ENCODE results near the gene ULBP2.
A peak's percentile ranks its signal among the peaks of the same experiment; 100 is the strongest.
"Not testable (repeated sequence)": the region's sequence is repeated elsewhere in the genome, so short reads cannot be mapped to it uniquely, and the experiment has no call there.

ULBP2 gene

DNA sequence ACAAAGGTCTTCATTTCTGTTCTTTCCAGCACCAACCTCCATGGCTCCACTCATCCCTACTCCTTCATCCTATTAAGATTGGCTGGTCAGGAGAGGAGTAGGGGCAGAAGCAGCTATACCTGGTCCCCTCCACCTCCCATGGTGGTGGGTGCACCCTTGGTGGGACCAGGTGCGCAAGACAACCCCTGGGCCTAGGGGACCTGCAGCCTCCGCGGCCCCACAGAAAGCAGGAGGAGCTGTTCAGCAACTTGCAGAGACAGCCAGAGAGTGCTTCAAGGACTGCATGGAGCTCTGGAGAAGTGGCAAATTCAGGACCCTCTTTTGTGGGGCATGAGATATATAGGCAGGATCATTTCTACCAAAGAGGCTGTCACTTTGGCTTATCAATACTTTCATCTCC lies 9.8 kb downstream of the ULBP2 start:
- DNase-seq (ENCODE audit: low read depth) = no peak

DNA sequence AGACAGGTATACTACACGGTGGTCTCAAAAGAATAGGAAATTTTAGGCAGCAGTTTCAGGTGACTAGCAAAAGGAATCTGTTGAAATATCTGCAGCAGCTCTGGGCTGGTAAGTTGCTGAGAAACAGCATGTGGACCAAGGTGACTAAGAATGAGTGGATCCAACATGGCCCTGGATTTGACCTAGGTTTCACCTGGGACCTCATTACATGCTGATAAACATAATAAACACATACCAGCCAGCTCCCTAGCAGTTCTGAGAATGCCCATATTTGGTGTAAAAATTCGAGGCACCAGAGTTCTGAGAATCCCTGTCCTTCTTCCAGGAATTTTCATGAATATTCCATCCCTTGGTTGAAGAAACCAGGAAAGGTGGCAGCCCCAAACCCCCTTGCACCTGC lies 11.6 kb downstream of the ULBP2 start:
- not testable (repeated sequence) for DNase-seq (ENCODE audit: low read depth)

DNA sequence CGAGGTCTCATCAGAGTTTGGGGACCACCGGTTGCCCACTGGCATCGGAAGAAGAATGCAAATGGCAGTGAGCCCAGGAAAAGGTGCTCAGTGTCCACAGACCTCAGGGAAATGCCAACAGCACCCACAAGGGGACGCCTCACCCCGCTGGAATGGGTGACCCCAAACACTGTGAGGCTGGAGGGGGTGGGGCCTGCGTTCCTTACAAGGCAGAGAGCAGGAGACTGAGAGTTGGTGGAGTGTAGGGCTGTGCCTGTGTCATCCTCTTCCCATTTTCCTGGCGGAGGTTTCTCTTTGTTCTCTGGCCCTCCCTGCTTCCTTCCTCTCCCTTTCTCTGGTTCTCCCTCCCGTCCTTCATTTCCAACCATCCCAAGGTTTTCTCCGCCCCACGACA lies 12.1 kb downstream of the ULBP2 start:
- DNase-seq (ENCODE audit: low read depth) = not testable (repeated sequence)

DNA sequence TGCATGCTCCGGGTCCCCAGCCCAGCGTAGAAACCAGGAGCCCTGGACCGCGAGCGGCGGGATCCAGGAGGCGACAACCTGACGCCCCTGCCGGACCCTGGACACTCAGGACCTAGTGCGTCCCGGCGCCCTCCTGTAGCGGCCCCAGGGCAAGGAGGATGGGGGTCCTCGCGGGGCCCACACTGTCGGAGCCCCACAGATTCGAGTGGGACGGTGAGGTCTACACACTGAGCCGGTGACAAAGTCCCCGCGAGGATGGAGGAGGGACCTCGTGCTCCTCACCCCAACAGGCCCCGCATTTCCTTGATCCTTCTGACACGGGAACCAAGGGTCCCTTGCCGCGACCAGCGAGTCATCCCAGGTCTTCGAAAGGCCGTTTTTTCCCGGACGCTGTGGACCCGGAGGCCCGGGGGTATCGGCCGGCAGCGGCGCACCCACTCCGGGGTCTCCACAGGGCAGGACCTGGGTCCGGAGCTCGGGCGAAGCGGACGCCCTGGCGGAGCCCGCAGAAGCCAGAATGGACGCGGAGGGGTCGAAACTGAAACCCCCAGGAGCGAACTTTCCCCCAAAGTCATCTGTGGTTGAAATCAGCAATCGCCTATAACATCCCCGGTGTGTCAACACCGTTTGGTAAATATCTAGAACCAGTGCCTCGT lies 12.6 kb downstream of the ULBP2 start:
- not testable (repeated sequence) for DNase-seq (ENCODE audit: low read depth)

DNA sequence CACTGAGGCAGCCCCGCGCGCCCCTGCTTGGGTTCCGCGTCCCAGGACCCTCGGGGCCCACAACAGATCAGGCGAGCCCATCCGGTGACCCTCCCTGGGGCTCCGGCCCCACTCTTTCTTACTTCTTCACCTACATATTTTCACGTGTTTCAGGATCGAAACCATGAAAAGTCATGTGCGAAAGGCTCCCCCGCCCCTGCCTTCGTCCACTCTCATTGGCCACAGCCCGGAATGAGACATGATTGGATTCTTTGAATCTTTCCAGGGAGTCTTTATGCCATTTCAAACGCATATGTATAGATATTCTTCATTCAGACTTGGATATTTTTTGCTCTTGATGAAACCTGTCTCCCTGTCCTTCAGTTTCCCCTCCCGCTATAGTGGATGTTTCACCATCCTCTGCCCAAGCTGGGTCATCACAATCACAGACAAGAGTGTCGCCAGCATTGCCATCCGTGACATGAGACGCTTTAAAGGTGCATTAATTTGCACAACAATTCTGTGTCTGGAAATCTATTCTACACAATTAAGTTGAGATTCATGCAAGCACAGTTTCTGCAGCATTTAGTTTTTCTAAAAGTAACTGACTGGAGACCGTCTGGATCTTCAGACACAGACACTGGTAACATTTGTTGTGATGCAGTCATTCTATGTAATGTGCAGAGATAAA lies 13.3 kb downstream of the ULBP2 start:
- DNase-seq (ENCODE audit: low read depth) = not testable (repeated sequence)

DNA sequence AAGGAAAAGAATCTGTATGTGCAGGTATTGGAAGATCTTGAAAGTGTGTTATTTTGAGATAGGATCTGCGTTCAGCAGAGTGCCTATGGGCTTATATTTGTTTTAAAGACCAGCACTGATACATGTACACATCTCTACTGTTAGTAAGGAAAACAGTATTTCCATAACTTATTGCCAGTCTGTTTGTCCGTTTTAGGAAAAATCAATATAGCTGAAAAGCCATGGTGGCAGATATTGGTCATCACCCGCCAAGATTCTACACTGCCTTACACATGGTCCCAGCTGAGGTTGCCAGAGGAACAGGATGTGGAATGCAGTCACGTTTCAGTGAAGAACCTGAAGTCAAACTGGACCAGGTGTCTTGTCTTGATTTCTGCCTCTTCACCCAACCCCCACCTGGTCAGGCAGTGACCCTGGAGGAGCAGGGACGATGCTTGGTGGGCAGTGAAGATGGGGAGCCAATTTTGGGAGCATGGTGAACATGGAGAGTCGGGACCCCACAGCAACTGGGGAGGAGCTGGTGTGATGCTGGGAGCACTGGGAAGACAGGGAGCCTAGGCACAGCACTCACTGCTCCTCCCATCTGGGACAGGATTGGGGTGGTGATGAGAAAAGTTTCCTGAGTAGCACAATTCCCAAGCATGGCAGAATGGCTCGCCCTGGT lies 14.0 kb downstream of the ULBP2 start:
- DNase-seq (ENCODE audit: low read depth) = not testable (repeated sequence)

DNA sequence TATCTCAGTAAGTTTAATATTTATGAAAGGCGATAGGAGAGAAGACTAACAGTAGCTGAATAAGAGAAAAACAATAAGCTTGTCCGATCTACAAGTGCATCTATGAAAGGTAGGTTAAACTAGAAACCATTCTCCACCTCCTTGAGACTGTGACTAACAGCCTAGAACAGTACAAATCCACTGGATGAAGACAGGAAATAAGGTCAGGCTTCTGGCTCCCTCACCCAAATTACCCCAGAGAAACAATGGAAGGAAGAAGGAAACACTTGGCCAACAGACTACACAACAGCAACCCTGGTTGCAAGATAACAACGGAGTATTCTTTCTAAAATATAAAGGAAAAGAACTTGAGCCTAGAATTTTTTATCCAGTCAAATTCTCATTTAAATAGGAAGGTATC lies 16.3 kb downstream of the ULBP2 start:
- DNase-seq (ENCODE audit: low read depth) = not testable (repeated sequence)

DNA sequence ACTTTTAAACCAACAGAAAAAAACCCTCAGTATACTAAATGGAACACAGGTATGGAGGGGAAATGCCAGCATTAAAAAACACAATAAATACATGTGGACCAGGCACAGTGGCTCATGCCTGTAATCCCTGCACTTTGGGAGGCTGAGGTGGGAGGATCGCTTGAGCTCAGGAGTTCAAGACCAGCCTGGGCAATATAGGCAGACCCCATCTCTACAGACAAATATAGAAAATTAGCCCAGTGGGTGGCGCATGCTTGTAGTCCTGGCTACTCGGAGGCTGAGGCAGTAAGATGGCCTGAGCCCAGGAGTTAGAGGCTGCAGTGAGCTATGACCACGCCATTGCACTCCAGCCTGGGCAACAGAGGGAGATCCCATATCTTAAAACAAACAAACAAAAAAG lies 18.0 kb downstream of the ULBP2 start:
- not testable (repeated sequence) for DNase-seq (ENCODE audit: low read depth)

DNA sequence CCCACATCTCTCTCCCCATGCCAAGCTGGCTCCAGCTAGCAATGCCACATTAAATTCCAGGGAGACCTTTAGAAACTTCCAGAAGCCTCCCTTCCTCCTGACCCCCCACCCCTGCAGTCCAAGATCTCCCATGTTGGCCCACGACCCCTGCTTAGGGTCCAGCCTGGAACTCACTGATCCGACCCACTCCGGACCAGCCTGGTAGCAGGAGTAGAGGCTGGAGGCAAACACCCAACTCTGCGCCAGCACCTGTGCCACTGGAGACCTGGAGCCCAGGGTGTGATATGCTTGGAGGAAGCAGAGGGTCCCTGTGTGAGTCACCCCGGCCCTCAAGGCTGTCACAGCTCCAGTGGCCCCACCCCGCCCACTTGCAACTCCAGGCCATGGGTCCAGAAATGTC lies 18.7 kb downstream of the ULBP2 start:
- DNase-seq (ENCODE audit: low read depth) = no peak

DNA sequence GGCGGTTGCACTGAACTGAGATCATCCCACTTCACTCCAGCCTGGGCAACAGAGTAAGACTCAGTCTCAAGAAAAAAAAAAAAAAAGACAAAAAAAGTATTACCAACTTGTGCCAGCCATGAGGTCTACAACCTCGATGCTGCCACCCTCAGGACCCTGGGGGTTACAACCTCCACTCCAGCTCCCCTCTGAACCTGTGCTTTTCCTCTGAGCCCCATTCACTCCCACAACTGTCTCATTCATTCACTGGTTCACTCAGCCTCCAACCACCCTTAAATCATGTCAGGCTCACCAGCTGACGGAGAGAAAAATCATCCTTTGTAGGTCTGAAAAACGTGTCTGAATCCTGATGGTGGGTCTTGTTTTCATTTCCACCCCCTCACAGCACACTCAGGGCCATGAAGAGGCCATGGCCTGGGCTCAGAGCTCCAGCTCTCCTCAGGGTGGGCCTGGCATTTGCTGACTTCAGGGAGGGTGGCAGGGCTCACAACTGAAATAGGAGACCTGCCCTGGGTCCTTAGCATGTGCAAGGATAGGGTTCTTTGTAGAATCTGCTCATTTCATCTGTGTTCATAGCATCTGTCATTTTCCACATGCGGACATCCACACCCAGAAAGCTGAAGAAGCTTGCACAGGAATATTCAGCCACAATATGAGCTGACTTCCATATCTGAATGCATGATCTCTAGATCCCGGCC lies 20.1 kb downstream of the ULBP2 start:
- DNase-seq (ENCODE audit: low read depth) = no peak

DNA sequence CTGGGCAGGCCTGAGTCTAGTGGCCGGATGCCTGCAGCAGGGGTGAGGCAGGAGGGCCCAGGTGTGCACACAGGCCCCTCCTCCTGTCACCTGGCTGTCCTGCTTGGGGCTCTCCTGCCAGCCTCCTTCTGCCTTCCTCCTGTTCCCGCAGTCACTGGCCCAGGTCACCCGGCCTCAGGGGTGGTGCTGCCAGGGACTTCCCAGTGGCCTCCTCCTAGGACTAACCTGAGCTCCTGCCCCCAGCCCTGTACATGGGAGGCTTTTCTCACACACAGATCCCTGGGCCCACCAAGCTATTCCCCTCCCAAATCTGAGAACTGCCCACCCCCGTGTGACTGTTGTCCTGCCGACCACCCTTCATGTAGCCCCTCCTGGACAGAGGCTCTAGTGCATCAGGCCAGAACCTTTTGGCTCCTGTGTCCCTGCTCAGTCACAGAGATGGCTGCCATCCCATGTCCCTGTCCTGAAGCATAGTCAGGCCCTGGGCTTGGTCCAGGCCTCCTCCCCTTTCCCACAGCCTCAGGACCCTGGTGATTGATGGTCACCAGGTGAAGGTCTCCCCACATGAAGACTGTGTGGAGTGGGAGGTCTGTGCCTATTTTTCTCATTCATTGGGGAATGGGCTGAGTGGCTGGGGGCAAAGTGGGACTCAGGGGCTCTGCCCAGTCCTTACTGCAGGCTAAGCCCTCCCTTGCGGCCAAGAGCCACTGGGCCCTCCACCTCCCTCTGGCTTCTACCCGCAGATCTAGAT lies 20.8 kb downstream of the ULBP2 start:
- no peak for DNase-seq (ENCODE audit: low read depth)

DNA sequence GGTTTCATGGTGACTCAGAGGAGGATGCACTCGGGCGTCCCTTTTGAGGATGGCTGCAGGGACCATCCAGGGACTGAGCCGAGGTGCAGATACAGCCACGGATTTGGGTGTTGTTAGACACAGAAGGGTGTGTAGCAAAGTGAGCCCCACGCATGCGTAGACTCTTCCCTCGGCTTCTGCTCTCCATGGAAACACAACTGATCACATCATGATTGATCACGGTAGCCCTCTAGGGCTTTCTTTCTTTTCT lies 21.3 kb downstream of the ULBP2 start:
- no peak for DNase-seq (ENCODE audit: low read depth)

DNA sequence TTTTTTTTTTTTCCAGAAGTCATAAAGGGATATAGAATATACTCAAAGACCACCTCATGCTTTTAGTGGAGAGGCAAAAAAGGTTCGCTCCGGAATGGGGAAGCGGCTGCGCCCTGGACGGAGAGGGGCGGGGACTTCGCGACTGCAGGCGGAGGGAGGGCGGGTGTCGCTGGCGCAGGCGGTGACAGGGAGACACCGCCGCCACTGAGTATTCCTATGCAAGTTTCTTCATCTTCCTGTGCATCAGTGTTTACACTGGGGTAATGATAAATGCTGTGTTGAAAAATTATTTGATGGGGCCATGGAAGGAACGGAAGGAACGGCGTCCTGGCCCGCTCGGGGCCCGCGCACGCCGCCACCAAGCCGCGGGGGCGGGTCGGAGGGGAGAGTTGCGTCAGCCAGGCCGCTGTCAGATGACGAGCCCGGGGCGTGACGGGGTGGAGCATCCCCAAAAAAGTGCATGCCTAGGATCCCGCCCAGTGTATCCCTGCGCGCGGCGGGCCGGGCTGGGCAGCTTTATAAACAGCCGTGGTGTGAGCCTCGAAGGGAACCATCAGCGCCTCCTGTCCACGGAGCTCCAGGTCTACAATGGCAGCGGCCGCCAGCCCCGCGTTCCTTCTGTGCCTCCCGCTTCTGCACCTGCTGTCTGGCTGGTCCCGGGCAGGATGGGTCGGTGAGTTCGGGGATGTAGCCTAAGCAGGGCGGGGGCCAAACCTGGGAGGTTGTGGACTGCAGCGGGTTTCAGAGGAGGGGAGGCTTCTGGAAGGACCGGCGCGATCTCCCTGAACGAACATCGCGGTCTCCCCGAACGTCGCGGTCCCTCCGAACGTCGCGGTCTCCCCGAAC lies 21.9 kb downstream of the ULBP2 start, which contains the start of gene ULBP1:
TSS of gene ULBP1 (plus strand) at position 482 of the 846 bp plus-strand sequence. CDS start at position 589, 107 bp downstream.
- DNase-seq (ENCODE audit: low read depth) = peak; percentile 61

DNA sequence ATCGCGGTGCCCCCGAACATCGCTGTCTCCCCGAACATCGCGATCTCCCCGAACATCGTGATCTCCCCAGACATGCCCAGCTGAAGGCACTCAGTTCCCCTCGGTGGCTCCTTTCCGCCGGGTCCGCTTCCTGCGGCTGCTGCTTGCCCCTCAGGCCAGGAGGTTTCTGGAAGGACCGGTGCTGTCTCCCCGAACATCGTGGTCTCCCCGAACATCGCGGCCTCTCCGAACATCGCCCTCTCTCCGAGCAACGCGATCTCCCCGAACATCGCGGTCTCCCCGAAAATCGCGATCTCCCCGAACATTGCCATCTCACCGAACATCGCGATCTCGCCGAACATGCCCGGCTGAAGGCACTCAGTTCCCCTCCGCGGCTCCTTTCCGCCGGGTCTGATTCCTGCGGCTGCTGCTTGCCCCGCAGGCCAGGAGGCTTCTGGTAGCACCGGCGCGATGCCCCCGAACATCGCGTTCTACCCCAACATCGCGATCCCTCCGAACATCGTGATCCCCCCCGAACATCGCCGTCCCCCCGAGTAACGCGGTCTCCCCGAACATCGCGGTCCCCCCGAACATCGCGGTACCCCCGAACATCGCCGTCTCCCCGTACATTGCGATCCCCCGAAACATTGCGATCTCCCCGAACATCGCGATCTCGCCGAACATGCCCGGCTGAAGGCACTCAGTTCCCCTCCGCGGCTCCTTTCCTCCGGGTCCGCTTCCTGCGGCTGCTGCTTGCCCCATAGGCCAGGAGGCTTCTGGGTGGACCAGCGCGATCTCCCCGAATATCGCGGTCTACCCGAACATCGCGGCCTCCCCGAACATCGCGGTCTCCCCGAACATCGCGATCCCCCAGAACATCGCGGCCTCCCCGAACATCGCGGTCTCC lies 22.7 kb downstream of the ULBP2 start:
- no peak for DNase-seq (ENCODE audit: low read depth)

DNA sequence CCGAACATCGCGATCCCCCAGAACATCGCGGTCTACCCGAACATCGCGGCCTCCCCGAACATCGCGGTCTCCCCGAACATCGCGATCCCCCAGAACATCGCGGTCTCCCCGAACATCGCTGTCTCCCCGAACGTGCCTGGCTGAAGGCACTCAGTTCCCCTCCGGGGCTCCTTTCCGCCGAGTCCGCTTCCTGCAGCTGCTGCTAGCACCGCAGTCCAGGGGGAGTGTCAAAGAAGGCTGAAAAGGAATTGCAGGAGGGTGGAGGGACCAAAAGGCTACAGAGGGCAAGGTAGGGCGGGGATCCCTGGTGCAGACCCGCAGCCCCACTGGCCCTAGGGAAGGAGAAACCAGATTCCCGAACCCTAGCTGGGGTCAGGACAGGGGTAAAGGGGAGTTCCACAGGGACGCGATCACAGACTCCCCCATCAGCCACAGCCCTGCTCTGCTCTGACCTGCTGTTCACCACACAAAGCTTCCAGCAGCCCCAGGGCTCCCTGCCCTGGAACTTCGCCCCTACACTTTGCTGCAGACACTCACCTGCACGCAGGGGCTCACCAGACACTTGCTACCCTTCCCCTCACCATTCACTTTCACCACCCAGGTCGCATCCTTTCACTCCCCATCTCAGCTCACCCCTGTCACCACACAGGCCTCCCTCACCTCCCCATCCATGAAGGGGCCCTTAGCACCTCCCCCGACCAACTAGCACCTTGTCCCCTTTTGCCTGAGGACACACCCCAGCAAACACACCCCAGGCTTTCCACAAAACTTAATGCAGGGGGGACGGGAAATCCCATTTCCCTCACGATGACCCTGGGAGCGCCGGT lies 23.6 kb downstream of the ULBP2 start:
- DNase-seq (ENCODE audit: low read depth) = no peak

DNA sequence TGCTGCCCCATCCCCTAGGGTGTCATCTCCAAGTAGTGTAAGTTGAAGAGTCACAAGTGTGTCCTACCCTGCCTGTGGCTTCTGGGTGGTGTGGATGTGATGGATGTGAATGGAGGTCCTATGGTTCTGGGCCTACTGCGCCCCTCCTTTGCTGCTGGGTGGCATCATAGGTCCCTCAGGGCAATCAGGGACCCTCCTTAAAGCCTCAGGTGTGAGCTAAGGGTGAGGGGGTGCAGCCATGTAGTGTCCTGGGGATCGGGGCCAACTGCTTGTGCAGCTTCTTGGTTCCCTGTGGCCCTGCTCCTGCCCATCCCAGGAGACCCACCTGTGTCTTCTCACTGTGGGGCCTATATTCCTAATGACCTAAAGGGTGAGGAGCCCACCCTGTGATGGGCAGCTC lies 24.5 kb downstream of the ULBP2 start:
- not testable (repeated sequence) for DNase-seq (ENCODE audit: low read depth)

DNA sequence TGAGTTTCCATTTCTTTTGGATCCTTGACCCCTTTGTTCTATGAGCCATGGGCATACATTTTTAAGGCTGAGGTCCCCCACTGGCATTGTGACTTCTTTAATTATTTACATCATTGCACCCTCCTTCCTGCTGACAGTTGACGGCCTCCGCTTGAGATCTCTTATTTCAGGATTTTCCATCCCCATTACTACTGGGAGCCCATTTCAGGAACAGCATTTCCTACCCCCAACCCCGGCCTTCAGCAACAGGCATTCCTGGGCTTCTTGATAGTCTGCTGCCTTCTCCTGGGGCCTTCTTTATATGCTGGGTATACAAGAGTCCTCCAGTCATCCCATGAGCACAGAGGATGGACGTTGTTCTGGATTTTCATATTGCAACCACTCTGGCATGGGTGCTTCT lies 25.8 kb downstream of the ULBP2 start:
- DNase-seq (ENCODE audit: low read depth) = no peak

DNA sequence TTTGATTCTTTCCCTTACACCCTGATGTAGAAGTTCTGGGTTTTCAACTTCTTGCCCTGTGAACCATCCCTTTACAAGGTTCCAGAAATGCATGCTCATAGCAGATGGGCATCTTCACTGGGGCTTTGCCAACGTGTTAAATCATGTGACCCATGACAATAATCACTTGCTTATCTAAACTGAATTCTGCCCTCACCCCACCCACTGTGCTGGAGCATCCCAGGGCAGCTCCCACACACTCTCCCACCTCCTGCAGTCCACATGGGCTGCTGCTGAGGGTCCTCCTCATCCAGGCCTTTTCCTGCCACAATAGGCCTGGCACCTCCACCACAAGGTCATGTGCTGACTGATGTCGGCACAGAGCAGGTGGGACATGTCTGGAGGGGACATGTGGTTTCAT lies 26.2 kb downstream of the ULBP2 start:
- not testable (repeated sequence) for DNase-seq (ENCODE audit: low read depth)

DNA sequence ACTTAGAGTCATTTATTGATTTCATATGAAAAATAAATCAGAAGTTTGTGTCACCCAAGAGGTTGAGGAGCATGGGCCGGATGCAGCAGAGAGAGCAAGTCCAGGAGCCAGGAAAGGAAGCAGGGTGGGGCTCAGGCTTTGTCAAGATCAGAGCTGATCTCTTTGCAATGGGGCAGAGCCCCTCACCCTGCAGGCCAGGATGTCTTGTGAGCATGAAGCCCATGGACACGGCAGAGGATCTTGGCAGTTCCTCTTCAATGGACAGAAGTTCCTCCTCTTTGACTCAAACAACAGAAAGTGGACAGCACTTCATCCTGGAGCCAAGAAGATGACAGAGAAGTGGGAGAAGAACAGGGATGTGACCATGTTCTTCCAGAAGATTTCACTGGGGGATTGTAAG lies 27.1 kb downstream of the ULBP2 start:
- DNase-seq (ENCODE audit: low read depth) = not testable (repeated sequence)

All from stimulated activated CD8-positive, alpha-beta memory T cell treated with anti-CD3 and anti-CD28 coated beads, Interleukin-12 subunit alpha, Interleukin-12 subunit beta, amount 100 ng/mL, for 1 hour (primary cell).